CD14-positive monocyte (primary cell): ENCODE results near the gene ACOT2. TPM values are rescaled to one million over a fixed set of nuclear protein-coding genes. Genes with fewer than 3 reads are reported as not detected.
"Not testable (repeated sequence)": the region's sequence is repeated elsewhere in the genome, so short reads cannot be mapped to it uniquely, and the experiment has no call there.

Experiments used
- DNase-seq, 3 donors: peaks; one replicate each; pipeline ENCODE4 v3.0.0-alpha.2; 2011 to 2022
- H2AFZ ChIP-seq: 2 replicates; pipeline ENCODE4 v1.6.0; 2012; ENCODE audit warnings: mild to moderate bottlenecking, low read depth, low read length, inconsistent platforms; ENCODE audit not compliant: insufficient read depth, poor library complexity, severe bottlenecking
- H3K27ac ChIP-seq, 2 donors: 1 replicate in 1 of 2; 2 replicates in 1 of 2; pipeline ENCODE4 v1.5.1; 2012 to 2013; ENCODE audit warnings: low read length in 2 of 2, control low read depth in 1 of 2, inconsistent platforms in 1 of 2, low read depth in 1 of 2, mild to moderate bottlenecking in 1 of 2
- H3K27me3 ChIP-seq, 2 donors: one replicate each; pipeline versions ENCODE4 v1.6.0 to v1.6.1; 2011 to 2013; ENCODE audit warnings: low read length in 2 of 2; ENCODE audit not compliant: control insufficient read depth in 2 of 2, insufficient read depth in 2 of 2
- H3K36me3 ChIP-seq, 2 donors: replicated peaks in 1 of 2; 1 replicate in 1 of 2; 2 replicates in 1 of 2; pipeline versions ENCODE4 v1.5.1 to v1.6.1; 2012 to 2013; ENCODE audit warnings: low read length in 2 of 2, control low read depth in 1 of 2, inconsistent platforms in 1 of 2, mild to moderate bottlenecking in 1 of 2; ENCODE audit not compliant: insufficient read depth in 2 of 2, control insufficient read depth in 1 of 2
- H3K4me1 ChIP-seq, 2 donors: 1 replicate in 1 of 2; 2 replicates in 1 of 2; pipeline versions ENCODE4 v1.5.1 to v1.6.1; 2012 to 2013; ENCODE audit warnings: low read length in 2 of 2, control low read depth in 1 of 2, inconsistent platforms in 1 of 2, mild to moderate bottlenecking in 1 of 2, moderate library complexity in 1 of 2; ENCODE audit not compliant: insufficient read depth in 2 of 2, control insufficient read depth in 1 of 2
- H3K4me2 ChIP-seq: replicated peaks from 2 replicates; pipeline ENCODE3; 2012; ENCODE audit warnings: low read length, moderate library complexity, mild to moderate bottlenecking; ENCODE audit not compliant: poor library complexity, severe bottlenecking; ENCODE audit errors: extremely low read depth
- H3K4me3 ChIP-seq, 3 experiments: fragments of 200-600 bp in 1 of 3; sonication (generic) in 1 of 3; replicated peaks in 1 of 3; 1 replicate in 2 of 3; 2 replicates in 1 of 3; pipeline ENCODE4 v1.5.1; 2011 to 2013; ENCODE audit warnings: low read length in 3 of 3, mild to moderate bottlenecking in 3 of 3, control low read depth in 2 of 3, low read depth in 2 of 3, inconsistent platforms in 1 of 3, moderate library complexity in 1 of 3
- H3K79me2 ChIP-seq: 2 replicates; pipeline ENCODE4 v1.6.0; 2012; ENCODE audit warnings: mild to moderate bottlenecking, control low read depth, inconsistent platforms, low read length, moderate library complexity; ENCODE audit not compliant: insufficient read depth
- H3K9ac ChIP-seq: 2 replicates; pipeline ENCODE4 v1.6.0; 2017; ENCODE audit warnings: low read length, mild to moderate bottlenecking; ENCODE audit not compliant: insufficient read depth, poor library complexity, severe bottlenecking
- H3K9me3 ChIP-seq, 2 donors: replicated peaks in 1 of 2; 1 replicate in 1 of 2; 2 replicates in 1 of 2; pipeline versions ENCODE4 v1.5.1 to v1.6.1; 2012 to 2013; ENCODE audit warnings: low read length in 2 of 2, control low read depth in 1 of 2; ENCODE audit not compliant: control insufficient read depth in 1 of 2, insufficient read depth in 1 of 2
- H4K20me1 ChIP-seq: 2 replicates; pipeline ENCODE4 v1.6.0; 2012; ENCODE audit warnings: mild to moderate bottlenecking, low read length, control low read depth, moderate library complexity; ENCODE audit not compliant: insufficient read depth
- H3K27ac Mint-ChIP-seq, 7 donors: one replicate each; pipeline ENCODE4 v1.8.0; 2020; ENCODE audit warnings: mild to moderate bottlenecking in 7 of 7, mixed read lengths in 7 of 7, moderate library complexity in 6 of 7, inconsistent platforms in 2 of 7
- H3K27me3 Mint-ChIP-seq, 3 donors: one replicate each; pipeline ENCODE4 v1.8.0; 2021 to 2022; ENCODE audit warnings: low read depth in 3 of 3, mild to moderate bottlenecking in 3 of 3, mixed read lengths in 3 of 3, moderate library complexity in 3 of 3, inconsistent platforms in 1 of 3
- H3K36me3 Mint-ChIP-seq, 2 donors: one replicate each; pipeline ENCODE4 v1.8.0; 2020; ENCODE audit warnings: mixed read lengths in 2 of 2, inconsistent platforms in 1 of 2, mild to moderate bottlenecking in 1 of 2
- H3K4me1 Mint-ChIP-seq: one replicate; pipeline ENCODE4 v1.8.0; 2020; ENCODE audit warnings: mild to moderate bottlenecking, mixed read lengths
- H3K4me3 Mint-ChIP-seq, 2 donors: one replicate each; pipeline ENCODE4 v1.8.0; 2020; ENCODE audit warnings: mild to moderate bottlenecking in 2 of 2, mixed read lengths in 2 of 2, moderate library complexity in 1 of 2
- H3K9me3 Mint-ChIP-seq, 7 donors: one replicate each; pipeline ENCODE4 v1.8.0; 2020 to 2022; ENCODE audit warnings: mixed read lengths in 7 of 7, mild to moderate bottlenecking in 6 of 7, moderate library complexity in 6 of 7, inconsistent platforms in 2 of 7
- WGBS: methylation state at CpG from one replicate; pipeline ENCODE4 v1.1.5; 2013; ENCODE audit warnings: missing lambda C conversion rate; ENCODE audit not compliant: insufficient coverage; 5-methylcytosine and 5-hydroxymethylcytosine counted together
- intact Hi-C, 2 donors: fragments of 100-400 bp; cut with micrococcal nuclease; formaldehyde crosslinking; loops; one replicate each; pipeline versions ENCODE4 v1.15.0 to v1.15.1; 2023
- polyA plus RNA-seq, 3 donors: library from polyadenylated mRNA; depleted of rRNA in 1 of 3; unstranded in 2 of 3; stranded (reverse) in 1 of 3; fragments of 300-500 nt in 2 of 3; fragments of >200 nt in 1 of 3; fragmentation: Illumina TruSeq in 2 of 3; gene quantifications; 1 replicate in 2 of 3; 2 replicates in 1 of 3; pipeline ENCODE4 v1.2.3, GENCODE V29; 2012 to 2021
- TF ChIP-seq, protein P1 (sequence below): fragments of 200-600 bp; IDR thresholded peaks from one replicate; pipeline ENCODE4 v1.8.0; 2022; ENCODE audit warnings: antibody characterized with exemption, mild to moderate bottlenecking

The ACOT2 gene
- polyA plus RNA-seq, 3 donors, result 2.6 to 6.0 (median 5.2) TPM

DNA sequence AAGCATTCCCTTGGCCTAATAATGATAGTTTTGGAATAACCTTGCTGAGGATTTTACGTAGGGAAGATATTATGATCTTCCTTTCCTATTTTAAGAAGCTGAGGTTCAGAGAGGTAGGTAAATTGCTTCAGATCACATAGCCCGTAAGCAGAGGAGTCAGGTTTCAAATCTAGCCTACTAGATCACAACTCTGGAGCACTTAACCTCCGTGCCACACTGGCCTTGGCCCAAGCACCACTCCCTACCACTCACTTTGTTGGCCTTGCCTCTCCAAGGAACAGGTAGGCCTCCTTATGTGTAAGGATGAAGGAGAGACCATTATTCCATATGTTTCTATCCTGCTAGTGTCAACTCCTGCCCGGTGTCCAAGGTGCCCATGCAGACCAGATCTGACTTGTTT is 44.5 kb upstream of the ACOT2 start:
- Mint-ChIP-seq H3K27me3 (peaks cover 1 to 3% (median 3%) of the 10 kb centered on the region in 3 donors), H3K36me3 (no peaks in the 10 kb centered on the region), H3K27ac (no peak overlapping the region), H3K4me1 (no peaks in the 10 kb centered on the region), H3K9me3 (peaks cover 0 to 2% (median 0%) of the 10 kb centered on the region in 7 donors), H3K4me3 (no peak overlapping the region)
- no peak overlapping the region for H2AFZ ChIP-seq
- no CpG with 5 or more reads among the region's 4 CpGs for WGBS
- H3K9me3 ChIP-seq, result no peaks in the 10 kb centered on the region
- intact Hi-C loops, result no loop called here
- TF ChIP-seq, protein P1, sequence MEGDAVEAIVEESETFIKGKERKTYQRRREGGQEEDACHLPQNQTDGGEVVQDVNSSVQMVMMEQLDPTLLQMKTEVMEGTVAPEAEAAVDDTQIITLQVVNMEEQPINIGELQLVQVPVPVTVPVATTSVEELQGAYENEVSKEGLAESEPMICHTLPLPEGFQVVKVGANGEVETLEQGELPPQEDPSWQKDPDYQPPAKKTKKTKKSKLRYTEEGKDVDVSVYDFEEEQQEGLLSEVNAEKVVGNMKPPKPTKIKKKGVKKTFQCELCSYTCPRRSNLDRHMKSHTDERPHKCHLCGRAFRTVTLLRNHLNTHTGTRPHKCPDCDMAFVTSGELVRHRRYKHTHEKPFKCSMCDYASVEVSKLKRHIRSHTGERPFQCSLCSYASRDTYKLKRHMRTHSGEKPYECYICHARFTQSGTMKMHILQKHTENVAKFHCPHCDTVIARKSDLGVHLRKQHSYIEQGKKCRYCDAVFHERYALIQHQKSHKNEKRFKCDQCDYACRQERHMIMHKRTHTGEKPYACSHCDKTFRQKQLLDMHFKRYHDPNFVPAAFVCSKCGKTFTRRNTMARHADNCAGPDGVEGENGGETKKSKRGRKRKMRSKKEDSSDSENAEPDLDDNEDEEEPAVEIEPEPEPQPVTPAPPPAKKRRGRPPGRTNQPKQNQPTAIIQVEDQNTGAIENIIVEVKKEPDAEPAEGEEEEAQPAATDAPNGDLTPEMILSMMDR, result no peak
- H3K4me1 ChIP-seq, result no peaks in the 10 kb centered on the region
- H3K4me3 ChIP-seq, result no peak overlapping the region
- no peak for DNase-seq
- H3K27ac ChIP-seq, result no peak overlapping the region
- no peaks in the 10 kb centered on the region for H3K79me2 ChIP-seq
- H4K20me1 ChIP-seq, result no peaks in the 10 kb centered on the region
- H3K4me2 ChIP-seq, result no peak overlapping the region
- no peaks in the 10 kb centered on the region for H3K27me3 ChIP-seq
- H3K36me3 ChIP-seq, result no peaks in the 10 kb centered on the region
- H3K9ac ChIP-seq, result no peak overlapping the region

DNA sequence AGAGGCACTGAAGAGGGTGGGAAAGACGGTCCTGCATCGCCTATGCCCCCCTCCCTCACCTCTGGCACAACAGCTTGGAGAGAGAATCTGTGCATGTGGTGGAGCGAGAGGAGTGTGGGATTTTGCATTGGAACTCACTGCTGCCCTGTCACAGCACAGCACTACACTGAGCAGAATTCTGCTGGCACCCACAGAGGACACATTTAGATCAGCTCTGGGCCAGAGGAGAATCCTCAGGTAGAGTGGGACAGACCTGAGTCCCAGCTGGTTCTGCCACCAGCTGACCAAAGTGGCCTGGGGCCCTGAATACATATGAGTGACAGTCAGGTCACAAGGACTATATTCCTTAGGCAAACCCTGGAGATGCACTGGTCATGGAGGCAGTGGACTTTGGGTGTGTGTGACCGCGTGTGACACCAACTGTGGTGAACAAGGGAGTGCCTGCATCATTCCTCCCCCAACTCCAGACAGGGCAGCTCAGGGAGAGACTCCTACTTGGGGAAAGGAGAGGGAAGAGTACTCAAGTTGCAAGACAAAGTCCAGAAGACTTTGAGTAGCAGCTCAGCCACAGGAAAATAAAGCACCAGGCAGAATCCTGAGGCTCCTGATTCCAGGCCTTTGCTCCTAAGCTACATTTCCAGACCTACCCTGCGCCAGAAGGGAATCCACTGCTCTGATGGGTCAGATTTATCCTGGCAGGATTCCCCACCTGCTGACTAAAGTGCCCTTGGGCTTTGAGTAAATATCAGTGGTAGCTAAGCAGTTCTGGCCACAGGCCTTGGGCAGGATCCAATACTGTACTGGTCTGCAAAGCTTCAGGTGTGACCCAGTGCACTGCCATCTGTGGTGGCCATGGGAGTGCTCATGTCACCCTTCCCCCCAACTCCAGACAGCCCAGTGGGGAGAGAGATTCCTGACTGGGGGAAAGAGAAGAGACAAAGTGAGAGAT is 42.7 kb upstream of the ACOT2 start:
- H3K27me3 ChIP-seq, result no peaks in the 10 kb centered on the region
- H2AFZ ChIP-seq, result no peak overlapping the region
- DNase-seq, result no peak
- intact Hi-C loops, result no loop called here
- H4K20me1 ChIP-seq, result no peaks in the 10 kb centered on the region
- H3K79me2 ChIP-seq, result no peaks in the 10 kb centered on the region
- H3K4me3 ChIP-seq, result no peak overlapping the region
- no peaks in the 10 kb centered on the region for H3K4me1 ChIP-seq
- H3K27ac Mint-ChIP-seq, result peak overlapping the region in 1 of 7 donors; percentile 6
- H3K36me3 ChIP-seq, result no peaks in the 10 kb centered on the region
- no CpG with 5 or more reads among the region's 6 CpGs for WGBS
- no peak overlapping the region for H3K9ac ChIP-seq
- H3K4me1 Mint-ChIP-seq, result no peaks in the 10 kb centered on the region
- peaks cover 0 to 2% (median 0%) of the 10 kb centered on the region in 7 donors for H3K9me3 Mint-ChIP-seq
- H3K9me3 ChIP-seq, result no peaks in the 10 kb centered on the region
- no peak overlapping the region for H3K4me2 ChIP-seq
- peaks cover 0 to 3% (median 1%) of the 10 kb centered on the region in 3 donors for H3K27me3 Mint-ChIP-seq
- H3K36me3 Mint-ChIP-seq, result no peaks in the 10 kb centered on the region
- no peak overlapping the region for H3K27ac ChIP-seq
- TF ChIP-seq, protein P1, result no peak
- H3K4me3 Mint-ChIP-seq, result no peak overlapping the region

DNA sequence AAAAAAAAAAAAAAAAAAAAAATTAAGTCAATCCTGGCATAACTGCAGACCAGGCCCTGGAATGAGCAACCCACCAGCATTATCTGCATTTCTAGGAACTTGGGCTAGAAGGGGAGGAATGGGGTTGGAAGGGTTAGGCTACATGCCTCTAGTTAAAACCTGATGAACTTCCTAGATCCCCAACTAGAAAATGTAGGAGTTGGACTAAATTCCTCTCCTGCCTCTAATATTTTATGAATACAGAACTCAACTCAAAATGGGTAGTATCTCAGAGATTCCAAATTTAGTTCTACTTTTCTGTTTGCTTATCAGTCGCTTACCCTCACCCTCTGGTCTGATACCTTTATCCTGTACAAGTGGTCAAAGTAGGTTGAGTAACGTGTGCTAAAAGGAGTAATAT is 39.7 kb upstream of the ACOT2 start:
- H4K20me1 ChIP-seq, H3K27me3 ChIP-seq, H3K9me3 Mint-ChIP-seq, H3K36me3 Mint-ChIP-seq, H3K4me3 ChIP-seq, H3K36me3 ChIP-seq, H3K4me1 ChIP-seq, H3K4me3 Mint-ChIP-seq, H3K27ac Mint-ChIP-seq, H2AFZ ChIP-seq, H3K27me3 Mint-ChIP-seq, H3K27ac ChIP-seq, H3K79me2 ChIP-seq, DNase-seq, H3K9me3 ChIP-seq, H3K4me2 ChIP-seq, H3K9ac ChIP-seq, intact Hi-C loops, H3K4me1 Mint-ChIP-seq: not testable (repeated sequence)
- WGBS, result no CpG with 5 or more reads among the region's 2 CpGs
